Heart left ventricle (tissue), 16 donors: ENCODE measurements around the gene SPDYE4. TPM values are rescaled to one million over a fixed set of nuclear protein-coding genes. Genes with fewer than 3 reads are reported as not detected.
A peak's percentile ranks its signal among the peaks of the same experiment; 100 is the strongest.

Experiments
- ATAC-seq, 4 donors: fragments of 200-7000 bp; cut with Tn5 transposase; one replicate each; pipeline ENCODE4 v1.9.1; 2020 to 2022; ENCODE audit warnings: moderate library complexity in 4 of 4, mild to moderate bottlenecking in 3 of 4, moderate number of reproducible peaks in 1 of 4
- DNase-seq, 5 donors: peaks; one replicate each; pipeline ENCODE4 v3.0.0-alpha.2; 2020
- H3K27ac ChIP-seq, 12 donors: fragments of 200-600 bp; sonication (generic) in 4 of 12; one replicate each; pipeline versions ENCODE4 v1.5.0 to v1.8.0; 2016 to 2022; ENCODE audit warnings: mild to moderate bottlenecking in 2 of 12
- H3K27me3 ChIP-seq, 9 donors: fragments of 200-600 bp; sonication (generic) in 2 of 9; one replicate each; pipeline versions ENCODE4 v1.5.1 to v1.8.0; 2016 to 2022; ENCODE audit warnings: mild to moderate bottlenecking in 3 of 9
- H3K36me3 ChIP-seq, 9 donors: fragments of 200-600 bp; sonication (generic) in 2 of 9; one replicate each; pipeline versions ENCODE4 v1.5.0 to v1.8.0; 2018 to 2022; ENCODE audit warnings: mild to moderate bottlenecking in 2 of 9
- H3K4me1 ChIP-seq, 12 donors: fragments of 200-600 bp; sonication (generic) in 4 of 12; one replicate each; pipeline versions ENCODE4 v1.5.0 to v1.8.0; 2016 to 2022; ENCODE audit warnings: mild to moderate bottlenecking in 3 of 12
- H3K4me3 ChIP-seq, 12 donors: fragments of 200-600 bp; sonication (generic) in 4 of 12; one replicate each; pipeline versions ENCODE4 v1.5.0 to v1.8.0; 2017 to 2022; ENCODE audit warnings: mild to moderate bottlenecking in 9 of 12, moderate library complexity in 4 of 12
- H3K9me3 ChIP-seq, 12 donors: fragments of 200-600 bp; sonication (generic) in 4 of 12; one replicate each; pipeline versions ENCODE4 v1.5.0 to v1.8.0; 2016 to 2022; ENCODE audit warnings: mild to moderate bottlenecking in 1 of 12
- CTCF ChIP-seq, 12 donors: fragments of 200-600 bp; sonication (generic) in 4 of 12; IDR thresholded peaks; one replicate each; pipeline versions ENCODE4 v1.5.0 to v1.8.0; 2018 to 2022; ENCODE audit warnings: antibody characterized with exemption in 12 of 12, mild to moderate bottlenecking in 5 of 12
- POLR2A ChIP-seq, 2 donors: fragments of 450-650 bp; IDR thresholded peaks; one replicate each; pipeline ENCODE4 v1.6.1; 2017; ENCODE audit warnings: antibody characterized with exemption in 2 of 2, mild to moderate bottlenecking in 2 of 2, moderate library complexity in 2 of 2
- WGBS, 4 donors: extraction: QIAGEN DNeasy Blood & Tissue Kit in 2 of 4; methylation state at CpG; one replicate each; pipeline versions ENCODE4 v1.1.5 to v1.1.7; 2013 to 2018; 5-methylcytosine and 5-hydroxymethylcytosine counted together
- intact Hi-C, 10 donors: fragments of 100-400 bp; cut with DNase I; formaldehyde crosslinking; loops; one replicate each; pipeline versions ENCODE4 v1.11.1 to v1.14.2; 2022
- polyA plus RNA-seq, 2 donors: library from polyadenylated mRNA; stranded (reverse); fragments of 200-250 nt; gene quantifications; one replicate each; pipeline ENCODE4 v1.2.3, GENCODE V29; 2013
- total RNA-seq, 9 donors: library from RNA; depleted of rRNA in 2 of 9; stranded (reverse); fragments of >200 nt in 2 of 9; fragmentation: NEBNext Ultra II Directional in 3 of 9; extraction: Animal tissue kit (Norgen Biotek cat#: 25700) in 3 of 9; gene quantifications; one replicate each; pipeline versions ENCODE4 v1.1.0 to v1.2.4, GENCODE V29; 2016 to 2023
- donor health status: ischemic (EF 13 %, LVEDD 7.1; RV severe dilation, severe dysfunction).
- donor health status: healthy with polysubstance abuse.
- donor health status: DM: no; HTN: yes; CAD: no.
- donor health status: DM: no; HTN: no; CAD: no.
- donor health status: ischemic (EF 25% LVEDD 6.9; RV normal size, moderate dysfunction).
- donor health status: ischemic (EF 25% LVEDD 5.7; RV mildly dilated, moderate dysfunction).
- donor health status: healthy.
- donor health status: DM: yes; HTN: yes; CAD: no.
- donor health status: ischemic (EF 35%, LVEDD 5.7; RV mildly dilated, moderate dysfunction).
- donor health status: nonischemic (EF 11% LVEDD 7.7; RV severe dilation, severe dysfunction).
- donor health status: DM: yes; HTN: yes; CAD: no.
- donor health status: PGD.
- donor health status: ischemic (EF 29% LVEDD 5.4; RV normal size, mild dysfunction).
- donor health status: nonischemic (EF 23%, LVEDD 6.1; RV moderate dilation, normal function).

Gene SPDYE4
- total and polyA plus RNA-seq, 11 donors, result not detected

GRCh38 chr17:8742274-8742673, 16.1 kb downstream of the SPDYE4 start:
- Histone ChIP-seq H3K4me3 (no peak overlapping the region), H3K27ac (no peak overlapping the region), H3K27me3 (no peaks in the 10 kb centered on the region), H3K9me3 (no peaks in the 10 kb centered on the region), H3K36me3 (no peaks in the 10 kb centered on the region), H3K4me1 (peaks cover 0 to 15% (median 4%) of the 10 kb centered on the region in 12 donors)
- 96 to 100% (median 98%) methylated on average over 5 of the region's 5 CpGs for WGBS, 4 donors
- DNase-seq (no peak), ATAC-seq (no peak)
- TF ChIP-seq POLR2A (IDR thresholded peaks at IDR 0.05), result no peak
- TF ChIP-seq CTCF (IDR thresholded peaks at IDR 0.05), result no peak
- intact Hi-C loops, result loop anchor here in 3 of 10 donors (2.0 to 10.0 kb wide), 2 partner anchors 107 to 167 kb away; partner anchors contain the start of gene MYH10 (in 2 of the 3)

DNA sequence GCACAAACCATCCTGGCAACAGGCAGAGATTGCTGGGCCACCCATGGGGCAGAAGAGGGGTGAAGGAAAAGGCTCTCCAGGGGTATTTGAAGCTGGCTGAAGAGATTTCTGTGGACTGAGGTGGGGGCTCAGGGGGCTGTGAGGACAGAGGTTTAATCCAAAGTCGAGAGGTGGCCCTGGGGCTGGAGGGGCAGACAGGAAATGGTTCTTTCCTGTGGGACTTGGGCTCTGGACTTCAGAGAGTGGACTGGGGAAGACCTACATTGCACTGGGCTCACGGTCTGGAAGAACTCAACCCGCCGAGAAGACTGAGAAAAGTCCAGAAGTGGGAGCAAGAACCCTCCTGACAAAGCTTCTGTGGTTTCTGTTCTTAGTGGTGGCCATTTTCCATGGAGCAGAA, 16.6 kb downstream of the SPDYE4 start:
- intact Hi-C loops, result loop anchor here in 3 of 10 donors (2.0 to 10.0 kb wide), 2 partner anchors 107 to 167 kb away; partner anchors contain the start of gene MYH10 (in 2 of the 3)
- H3K4me3 ChIP-seq, result no peak overlapping the region
- no peak overlapping the region for H3K27ac ChIP-seq
- TF ChIP-seq CTCF (IDR thresholded peaks at IDR 0.05) (no peak), POLR2A (IDR thresholded peaks at IDR 0.05) (no peak)
- ATAC-seq (no peak), DNase-seq (no peak)
- H3K27me3 ChIP-seq, result no peaks in the 10 kb centered on the region
- H3K4me1 ChIP-seq, result peaks cover 0 to 15% (median 4%) of the 10 kb centered on the region in 12 donors
- WGBS, 4 donors, result 63 to 69% (median 64%) methylated on average over 4 of the region's 4 CpGs
- no peaks in the 10 kb centered on the region for H3K36me3 ChIP-seq
- H3K9me3 ChIP-seq, result no peaks in the 10 kb centered on the region

DNA sequence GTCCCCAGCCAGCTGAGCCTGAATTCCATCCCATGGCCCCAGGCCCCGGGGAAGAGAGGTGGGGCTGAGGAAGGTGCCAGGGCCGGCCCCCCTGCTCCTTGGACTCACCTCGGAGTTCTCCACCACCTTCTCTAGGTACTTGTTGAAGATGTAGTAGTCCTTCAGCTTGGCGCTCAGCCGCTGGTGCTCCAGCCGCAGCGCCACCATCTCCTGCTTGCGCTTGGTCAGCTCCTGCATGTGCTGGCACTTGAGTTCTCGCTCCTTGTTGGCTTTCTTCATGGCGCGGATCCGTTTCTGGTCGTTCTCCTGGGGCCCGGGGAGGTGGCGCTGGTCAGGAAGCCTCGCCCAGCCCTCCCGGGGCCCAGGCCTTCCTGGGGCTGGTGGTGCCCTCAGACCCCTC, 17.0 kb downstream of the SPDYE4 start:
- H3K27ac ChIP-seq, result no peak overlapping the region
- no peak for ATAC-seq
- H3K27me3 ChIP-seq, result no peaks in the 10 kb centered on the region
- no peak overlapping the region for H3K4me3 ChIP-seq
- intact Hi-C loops, result loop anchor here in 2 of 10 donors (10.0 kb wide), 1 partner anchor 107 kb away; the partner anchor contains the start of gene MYH10 (in 2 of the 2)
- peaks cover 0 to 13% (median 3%) of the 10 kb centered on the region in 12 donors for H3K4me1 ChIP-seq
- WGBS, 4 donors, result 89 to 94% (median 92%) methylated on average over 16 to 17 of the region's 17 CpGs
- no peaks in the 10 kb centered on the region for H3K9me3 ChIP-seq
- DNase-seq, result no peak
- H3K36me3 ChIP-seq, result no peaks in the 10 kb centered on the region
- TF ChIP-seq POLR2A (IDR thresholded peaks at IDR 0.05), result no peak
- no peak for TF ChIP-seq CTCF (IDR thresholded peaks at IDR 0.05)

GRCh38 chr17:8740486-8740885, 17.9 kb downstream of the SPDYE4 start:
- no peaks in the 10 kb centered on the region for H3K9me3 ChIP-seq
- H3K27ac ChIP-seq, result no peak overlapping the region
- 60 to 71% (median 67%) methylated on average over 12 of the region's 12 CpGs for WGBS, 4 donors
- H3K36me3 ChIP-seq, result no peaks in the 10 kb centered on the region
- DNase-seq (no peak), ATAC-seq (no peak)
- TF ChIP-seq CTCF (IDR thresholded peaks at IDR 0.05) (no peak), POLR2A (IDR thresholded peaks at IDR 0.05) (no peak)
- peaks cover 0 to 4% (median 0%) of the 10 kb centered on the region in 12 donors for H3K4me1 ChIP-seq
- peak overlapping the region in 1 of 12 donors; percentile 34 for H3K4me3 ChIP-seq
- no peaks in the 10 kb centered on the region for H3K27me3 ChIP-seq
- intact Hi-C loops, result loop anchor here in 2 of 10 donors (10.0 kb wide), 1 partner anchor 106 kb away; the partner anchor contains the start of gene MYH10 (in 2 of the 2)
